Lower leg skin (tissue), 4 donors: ENCODE measurements around the gene SAMD4B. TPM values are rescaled to one million over a fixed set of nuclear protein-coding genes. Genes with fewer than 3 reads are reported as not detected.

ENCODE experiments used
- DNase-seq, 2 donors: peaks; one replicate each; pipeline ENCODE4 v3.0.0-alpha.2; 2019; ENCODE audit warnings: low spot score in 2 of 2
- H3K4me3 ChIP-seq: fragments of 200-600 bp; sonication (generic); 2 replicates; pipeline ENCODE4 v1.5.1; 2017; ENCODE audit warnings: mild to moderate bottlenecking, low read depth; ENCODE audit not compliant: poor library complexity, severe bottlenecking
- CTCF ChIP-seq, 3 donors: fragments of 450-650 bp; IDR thresholded peaks; one replicate each; pipeline ENCODE4 v1.5.1; 2016; ENCODE audit warnings: antibody characterized with exemption in 3 of 3, mild to moderate bottlenecking in 3 of 3, moderate library complexity in 2 of 3
- POLR2A ChIP-seq, 2 donors: fragments of 450-650 bp; IDR thresholded peaks; one replicate each; pipeline ENCODE4 v1.6.1; 2016 to 2017; ENCODE audit warnings: antibody characterized with exemption in 2 of 2, mild to moderate bottlenecking in 1 of 2, moderate library complexity in 1 of 2
- WGBS, 2 donors: methylation state at CpG; one replicate each; pipeline ENCODE4 v1.1.5; 2018; 5-methylcytosine and 5-hydroxymethylcytosine counted together
- intact Hi-C: fragments of 100-400 bp; cut with DNase I; formaldehyde crosslinking; loops from one replicate; pipeline ENCODE4 v1.15.0; 2023; ENCODE audit warnings: low total_unique reads
- total RNA-seq, 4 donors: library from RNA; depleted of rRNA; stranded (reverse); fragments of >200 nt; gene quantifications; one replicate each; pipeline ENCODE4 v1.1.0, GENCODE V29; 2016

SAMD4B gene
- total RNA-seq, 4 donors from 2014 or later: 102 to 132 (median 118) TPM

GRCh38 chr19:39342647-39343305, 555 bp downstream of the SAMD4B start:
- peak overlapping the region; percentile 73 for H3K4me3 ChIP-seq
- 2% methylated on average over 21 to 43 of the region's 51 CpGs for WGBS, 2 donors
- intact Hi-C loops: no loop called here
- no peak for DNase-seq
- TF ChIP-seq POLR2A (IDR thresholded peaks at IDR 0.05): no peak
- TF ChIP-seq CTCF (IDR thresholded peaks at IDR 0.05): no peak

- intact Hi-C loops: no loop called here
- no peak overlapping the region for H3K4me3 ChIP-seq
- WGBS, 2 donors: 74 to 82% methylated on average over 1 of the region's 1 CpG
- DNase-seq: no peak
- no peak for TF ChIP-seq CTCF (IDR thresholded peaks at IDR 0.05)
- TF ChIP-seq POLR2A (IDR thresholded peaks at IDR 0.05): no peak
These were observed 3.7 kb downstream of the SAMD4B start for GRCh38 chr19:39345956-39346355.

GRCh38 chr19:39347332-39348164, 5.3 kb downstream of the SAMD4B start:
- 75 to 80% methylated on average over 4 of the region's 4 CpGs for WGBS, 2 donors
- TF ChIP-seq CTCF (IDR thresholded peaks at IDR 0.05) (no peak), POLR2A (IDR thresholded peaks at IDR 0.05) (no peak)
- DNase-seq: no peak
- intact Hi-C loops: no loop called here
- H3K4me3 ChIP-seq: no peak overlapping the region

- no peak overlapping the region for H3K4me3 ChIP-seq
- TF ChIP-seq POLR2A (IDR thresholded peaks at IDR 0.05): no peak
- no peak for TF ChIP-seq CTCF (IDR thresholded peaks at IDR 0.05)
- 71 to 82% methylated on average over 4 of the region's 4 CpGs for WGBS, 2 donors
- DNase-seq: no peak
- intact Hi-C loops: no loop called here
These were observed 7.1 kb downstream of the SAMD4B start for GRCh38 chr19:39349326-39349725.

GRCh38 chr19:39350156-39350555, 7.9 kb downstream of the SAMD4B start:
- DNase-seq: no peak
- no peak overlapping the region for H3K4me3 ChIP-seq
- 96 to 98% methylated on average over 3 of the region's 3 CpGs for WGBS, 2 donors
- no peak for TF ChIP-seq CTCF (IDR thresholded peaks at IDR 0.05)
- no peak for TF ChIP-seq POLR2A (IDR thresholded peaks at IDR 0.05)
- intact Hi-C loops: no loop called here
